DOHH2 (cell line): ENCODE data around the gene GPR42.

Experiments
- H3F3A ChIP-seq: fragments of 200-600 bp; sonication (generic), shearing (Covaris generic); 2 replicates; pipeline ENCODE4 v1.6.0; 2016; ENCODE audit warnings: antibody characterized with exemption, mild to moderate bottlenecking; ENCODE audit not compliant: control insufficient read depth, insufficient read depth
- H3K27ac ChIP-seq: fragments of 200-600 bp; sonication (generic); 2 replicates; pipeline ENCODE4 v1.5.1; 2014; ENCODE audit warnings: low read depth, mild to moderate bottlenecking, low read length, moderate library complexity
- H3K27me3 ChIP-seq: fragments of 200-600 bp; sonication (generic); 2 replicates; pipeline ENCODE4 v1.6.1; 2014; ENCODE audit warnings: mild to moderate bottlenecking, low read length, mixed read lengths; ENCODE audit not compliant: control insufficient read depth
- H3K36me3 ChIP-seq: fragments of 200-600 bp; sonication (generic); 2 replicates; pipeline ENCODE4 v1.6.1; 2014; ENCODE audit warnings: mild to moderate bottlenecking, low read length, moderate library complexity, mixed read lengths; ENCODE audit not compliant: control insufficient read depth
- H3K4me1 ChIP-seq: fragments of 200-600 bp; sonication (generic); 2 replicates; pipeline ENCODE4 v1.6.1; 2014; ENCODE audit warnings: mild to moderate bottlenecking, low read length, mixed read lengths; ENCODE audit not compliant: control insufficient read depth
- H3K4me2 ChIP-seq: fragments of 200-600 bp; sonication (generic); 2 replicates; pipeline ENCODE4 v1.6.0; 2014; ENCODE audit warnings: mild to moderate bottlenecking, low read length, moderate library complexity
- H3K4me3 ChIP-seq: fragments of 200-600 bp; sonication (generic); 2 replicates; pipeline ENCODE4 v1.5.1; 2014; ENCODE audit warnings: mild to moderate bottlenecking, low read length, mixed read lengths
- H3K79me2 ChIP-seq: fragments of 200-600 bp; sonication (generic); 2 replicates; pipeline ENCODE4 v1.6.1; 2014; ENCODE audit warnings: mild to moderate bottlenecking, low read length, mixed read lengths; ENCODE audit not compliant: control insufficient read depth
- H3K9me2 ChIP-seq: fragments of 200-600 bp; sonication (generic); replicated peaks from 2 replicates; pipeline ENCODE4 v1.6.1; 2014; ENCODE audit warnings: mild to moderate bottlenecking, low read length, mixed read lengths; ENCODE audit not compliant: control insufficient read depth
- H3K9me3 ChIP-seq: fragments of 200-600 bp; sonication (generic); 2 replicates; pipeline ENCODE4 v1.6.1; 2014; ENCODE audit warnings: antibody characterized with exemption, low read length, mixed read lengths; ENCODE audit not compliant: control insufficient read depth, insufficient read depth
- H4K20me1 ChIP-seq: fragments of 200-600 bp; sonication (generic); 2 replicates; pipeline ENCODE4 v1.6.0; 2014; ENCODE audit warnings: low read depth, mild to moderate bottlenecking, antibody characterized with exemption, low read length, moderate library complexity; ENCODE audit not compliant: control insufficient read depth, insufficient read depth
- CTCF ChIP-seq: fragments of 200-600 bp; sonication (generic); IDR thresholded peaks from one replicate; pipeline ENCODE4 v1.5.1; 2014; ENCODE audit warnings: antibody characterized with exemption, mild to moderate bottlenecking, low read depth, low read length; ENCODE audit not compliant: poor library complexity, severe bottlenecking
- EZH2phosphoT487 ChIP-seq: fragments of 200-600 bp; sonication (generic); IDR thresholded peaks from 2 replicates; pipeline ENCODE4 v1.6.1; 2017; ENCODE audit warnings: borderline replicate concordance, mild to moderate bottlenecking, antibody characterized with exemption, low read length, moderate library complexity, mixed read lengths

Gene GPR42

GRCh38 chr19:35404879-35405622, 34.2 kb downstream of the GPR42 start:
- 0 out of 2 replicates have a peak, but pooled peaks cover 3% of the 10 kb centered on the region for H3K4me1 ChIP-seq
- no peaks in the 10 kb centered on the region for H3K36me3 ChIP-seq
- no peak overlapping the region for H3K27ac ChIP-seq
- no peak overlapping the region for H3K4me2 ChIP-seq
- H3F3A ChIP-seq, result no peaks in the 10 kb centered on the region
- no peak overlapping the region for H3K4me3 ChIP-seq
- no peak for TF ChIP-seq CTCF
- TF ChIP-seq EZH2phosphoT487, result no peak
- no peaks in the 10 kb centered on the region for H3K9me3 ChIP-seq
- H4K20me1 ChIP-seq, result 0 out of 2 replicates have a peak, but pooled peaks cover 2% of the 10 kb centered on the region
- H3K79me2 ChIP-seq, result no peaks in the 10 kb centered on the region
- H3K27me3 ChIP-seq, result peaks cover 26% of the 10 kb centered on the region
- no peaks in the 10 kb centered on the region for H3K9me2 ChIP-seq

GRCh38 chr19:35407619-35408018, 36.8 kb downstream of the GPR42 start:
- H3K36me3 ChIP-seq, result no peaks in the 10 kb centered on the region
- H3K9me3 ChIP-seq, result no peaks in the 10 kb centered on the region
- H3F3A ChIP-seq, result no peaks in the 10 kb centered on the region
- no peaks in the 10 kb centered on the region for H3K9me2 ChIP-seq
- no peak for TF ChIP-seq CTCF
- no peak for TF ChIP-seq EZH2phosphoT487
- H3K79me2 ChIP-seq, result no peaks in the 10 kb centered on the region
- H3K27me3 ChIP-seq, result peaks cover 33% of the 10 kb centered on the region
- H3K4me3 ChIP-seq, result no peak overlapping the region
- no peaks in the 10 kb centered on the region for H4K20me1 ChIP-seq
- no peak overlapping the region for H3K4me2 ChIP-seq
- no peak overlapping the region for H3K27ac ChIP-seq
- H3K4me1 ChIP-seq, result 0 out of 2 replicates have a peak, but pooled peaks cover 3% of the 10 kb centered on the region

GRCh38 chr19:35408284-35409171, 37.7 kb downstream of the GPR42 start:
- Histone ChIP-seq H3K79me2 (no peaks in the 10 kb centered on the region), H3K9me3 (no peaks in the 10 kb centered on the region), H3K9me2 (no peaks in the 10 kb centered on the region), H3K4me2 (no peak overlapping the region), H3K27me3 (peaks cover 34% of the 10 kb centered on the region), H3K4me3 (no peak overlapping the region), H3K36me3 (no peaks in the 10 kb centered on the region), H3F3A (no peaks in the 10 kb centered on the region), H4K20me1 (no peaks in the 10 kb centered on the region), H3K27ac (no peak overlapping the region), H3K4me1 (0 out of 2 replicates have a peak, but pooled peaks cover 3% of the 10 kb centered on the region)
- no peak for TF ChIP-seq CTCF
- no peak for TF ChIP-seq EZH2phosphoT487
